Measurements from ENCODE around the gene HHIP.

The HHIP gene

GRCh38 chr4:144647095-144647561 is 1.2 kb downstream of the HHIP start:
- H3K4me3 ChIP-seq (ENCODE audit: control insufficient read depth, low read depth, low read length): peak overlapping the region; percentile 80
- TF ChIP-seq, protein P1, sequence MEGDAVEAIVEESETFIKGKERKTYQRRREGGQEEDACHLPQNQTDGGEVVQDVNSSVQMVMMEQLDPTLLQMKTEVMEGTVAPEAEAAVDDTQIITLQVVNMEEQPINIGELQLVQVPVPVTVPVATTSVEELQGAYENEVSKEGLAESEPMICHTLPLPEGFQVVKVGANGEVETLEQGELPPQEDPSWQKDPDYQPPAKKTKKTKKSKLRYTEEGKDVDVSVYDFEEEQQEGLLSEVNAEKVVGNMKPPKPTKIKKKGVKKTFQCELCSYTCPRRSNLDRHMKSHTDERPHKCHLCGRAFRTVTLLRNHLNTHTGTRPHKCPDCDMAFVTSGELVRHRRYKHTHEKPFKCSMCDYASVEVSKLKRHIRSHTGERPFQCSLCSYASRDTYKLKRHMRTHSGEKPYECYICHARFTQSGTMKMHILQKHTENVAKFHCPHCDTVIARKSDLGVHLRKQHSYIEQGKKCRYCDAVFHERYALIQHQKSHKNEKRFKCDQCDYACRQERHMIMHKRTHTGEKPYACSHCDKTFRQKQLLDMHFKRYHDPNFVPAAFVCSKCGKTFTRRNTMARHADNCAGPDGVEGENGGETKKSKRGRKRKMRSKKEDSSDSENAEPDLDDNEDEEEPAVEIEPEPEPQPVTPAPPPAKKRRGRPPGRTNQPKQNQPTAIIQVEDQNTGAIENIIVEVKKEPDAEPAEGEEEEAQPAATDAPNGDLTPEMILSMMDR (IDR thresholded peaks at IDR 0.05; ENCODE audit: control insufficient read depth, insufficient read depth, low read depth, low read length, missing control alignments): no peak
- no peak for DNase-seq (ENCODE audit: low read depth)

DNA sequence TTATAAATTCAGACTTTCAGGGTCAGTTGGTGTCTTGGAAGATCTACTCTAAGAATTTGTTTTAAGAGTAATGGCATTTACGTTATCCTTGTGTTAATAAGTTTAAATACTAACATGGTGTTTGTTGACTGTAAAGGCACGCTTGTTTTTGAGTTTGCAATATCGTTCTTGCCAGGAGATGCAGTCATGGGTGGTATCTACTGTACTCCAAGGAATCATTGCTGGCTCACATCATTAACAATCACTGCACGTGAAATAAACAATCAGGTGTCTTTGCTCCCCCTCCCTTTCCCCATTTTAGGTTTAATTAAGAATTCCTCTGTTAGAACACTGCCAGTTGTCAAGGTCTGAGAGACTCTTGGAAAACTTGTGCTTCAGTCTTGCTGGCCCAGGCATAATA is 1.6 kb downstream of the HHIP start:
- DNase-seq (ENCODE audit: low read depth): no peak
- TF ChIP-seq, protein P1 (IDR thresholded peaks at IDR 0.05; ENCODE audit: control insufficient read depth, insufficient read depth, low read depth, low read length, missing control alignments): no peak
- peak overlapping the region; percentile 80 for H3K4me3 ChIP-seq (ENCODE audit: control insufficient read depth, low read depth, low read length)

DNA sequence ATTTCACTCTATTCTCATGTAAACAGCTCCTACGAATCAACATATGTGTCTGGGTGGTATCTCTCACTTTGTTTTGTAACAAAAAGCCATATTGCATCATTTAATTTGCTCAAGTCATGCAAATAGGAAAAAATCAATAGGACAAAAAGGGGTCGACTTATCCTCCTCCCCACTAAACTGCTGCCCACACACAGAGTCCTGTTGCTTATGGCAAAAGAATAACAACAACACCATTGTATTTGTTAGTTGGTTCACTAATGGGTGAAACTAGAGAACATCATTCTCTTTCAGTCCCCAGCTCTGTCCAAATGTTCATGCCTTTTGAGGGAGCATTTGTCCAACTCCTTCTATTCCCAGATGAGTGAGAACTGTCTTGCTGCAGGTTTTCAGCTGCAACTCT is 2.1 kb downstream of the HHIP start:
- H3K4me3 ChIP-seq (ENCODE audit: control insufficient read depth, low read depth, low read length): no peak overlapping the region
- TF ChIP-seq, protein P1 (IDR thresholded peaks at IDR 0.05; ENCODE audit: control insufficient read depth, insufficient read depth, low read depth, low read length, missing control alignments): no peak
- no peak for DNase-seq (ENCODE audit: low read depth)

GRCh38 chr4:144649646-144650045 is 3.7 kb downstream of the HHIP start:
- TF ChIP-seq, protein P1 (IDR thresholded peaks at IDR 0.05; ENCODE audit: control insufficient read depth, insufficient read depth, low read depth, low read length, missing control alignments): no peak
- H3K4me3 ChIP-seq (ENCODE audit: control insufficient read depth, low read depth, low read length): no peak overlapping the region
- DNase-seq (ENCODE audit: low read depth): no peak

GRCh38 chr4:144650311-144651005 is 4.5 kb downstream of the HHIP start:
- DNase-seq (ENCODE audit: low read depth): no peak

DNA sequence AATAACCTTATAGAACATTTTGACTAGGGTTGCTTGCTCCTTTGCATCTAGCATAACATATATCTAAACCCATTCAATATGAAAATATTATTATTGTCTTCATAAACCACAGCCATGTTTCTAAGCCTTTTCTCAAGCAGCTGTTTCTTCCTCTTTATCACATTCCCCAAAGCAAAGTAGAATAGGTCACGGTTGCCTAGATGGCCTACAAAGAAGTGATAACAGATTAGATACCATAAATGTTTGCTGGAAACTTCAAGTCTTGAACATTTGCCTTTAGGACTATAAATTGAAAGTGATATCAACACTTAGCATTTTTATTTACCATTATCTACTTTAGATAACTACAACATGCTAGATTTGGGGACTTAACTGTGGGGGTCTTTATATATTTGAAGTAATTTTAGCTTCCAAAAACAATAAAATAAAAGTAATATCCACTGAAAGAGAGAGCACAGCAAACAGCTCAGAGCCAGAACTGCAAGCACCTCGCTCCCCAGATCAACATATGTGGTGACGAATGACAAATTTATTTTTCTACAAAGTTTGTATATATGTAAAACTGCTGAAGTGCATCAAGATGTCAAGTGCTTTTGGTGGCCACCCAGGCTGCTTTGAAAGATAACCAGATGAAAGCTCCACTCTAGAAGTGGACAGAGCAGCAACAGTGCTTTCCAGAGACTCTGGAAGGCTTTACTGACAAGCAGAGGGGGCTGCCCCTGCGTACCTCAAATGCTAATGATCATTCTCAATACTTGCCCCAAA is 8.0 kb downstream of the HHIP start:
- no peak for DNase-seq (ENCODE audit: low read depth)
- H3K4me3 ChIP-seq (ENCODE audit: control insufficient read depth, low read depth, low read length): no peak overlapping the region
- TF ChIP-seq, protein P1 (IDR thresholded peaks at IDR 0.05; ENCODE audit: control insufficient read depth, insufficient read depth, low read depth, low read length, missing control alignments): no peak

More at GRCh38 chr4:144650311-144651005, 4.5 kb downstream of the HHIP start:
- TF ChIP-seq, protein P1 (IDR thresholded peaks at IDR 0.05; ENCODE audit: control insufficient read depth, insufficient read depth, low read depth, low read length, missing control alignments): no peak
- H3K4me3 ChIP-seq (ENCODE audit: control insufficient read depth, low read depth, low read length): no peak overlapping the region
